ENCODE results near the gene FMN1. TPM values are rescaled to one million over a fixed set of nuclear protein-coding genes. Genes with fewer than 3 reads are reported as not detected.

Gene FMN1
- polyA plus RNA-seq, 1 donor from 2014 or later: 0.40 TPM

GRCh38 chr15:33132722-33133345 is 61.7 kb downstream of the FMN1 start:
- Histone ChIP-seq H3K36me3 (ENCODE audit: insufficient read depth, low read length) (no peaks in the 10 kb centered on the region), H3K27me3 (ENCODE audit: insufficient read depth, low read depth, low read length) (no peaks in the 10 kb centered on the region), H3F3A (ENCODE audit: insufficient read depth, low read length, poor library complexity, severe bottlenecking) (no peaks in the 10 kb centered on the region), H2AFZ (ENCODE audit: low read depth, low read length) (no peak overlapping the region), H4K20me1 (ENCODE audit: insufficient read depth) (no peaks in the 10 kb centered on the region), H3K9me2 (ENCODE audit: insufficient read depth, low read length) (no peaks in the 10 kb centered on the region), H3K27ac (ENCODE audit: low read length) (no peak overlapping the region), H3K9ac (ENCODE audit: low read length) (no peak overlapping the region), H3K9me3 (ENCODE audit: low read length) (no peaks in the 10 kb centered on the region), H3K79me2 (replicated peaks; ENCODE audit: insufficient read depth, low read length) (no peaks in the 10 kb centered on the region), H3K4me3 (ENCODE audit: low read length) (no peak overlapping the region), H3K4me2 (ENCODE audit: low read length) (no peak overlapping the region)
- no peak for TF ChIP-seq POLR2AphosphoS5 (IDR thresholded peaks at IDR 0.05)
- TF ChIP-seq MXI1 (conservative IDR thresholded peaks at IDR 0.05; ENCODE audit: poor library complexity, severe bottlenecking): no peak
- peak; percentile 59 for TF ChIP-seq CTCF (IDR thresholded peaks at IDR 0.05; ENCODE audit: poor library complexity, severe bottlenecking)
- TF ChIP-seq REST (IDR thresholded peaks at IDR 0.05; ENCODE audit: borderline replicate concordance): no peak
- peak; percentile 56 for TF ChIP-seq SMC3 (conservative IDR thresholded peaks at IDR 0.05; ENCODE audit: poor library complexity)
- no peak for TF ChIP-seq TAF1 (IDR thresholded peaks at IDR 0.05; ENCODE audit: low read depth)
- peak; percentile 66 for TF ChIP-seq RAD21 (conservative IDR thresholded peaks at IDR 0.05)

- no peak for TF ChIP-seq TAF1 (IDR thresholded peaks at IDR 0.05; ENCODE audit: low read depth)
- TF ChIP-seq RAD21 (conservative IDR thresholded peaks at IDR 0.05): no peak
- TF ChIP-seq SMC3 (conservative IDR thresholded peaks at IDR 0.05; ENCODE audit: poor library complexity): no peak
- TF ChIP-seq MXI1 (conservative IDR thresholded peaks at IDR 0.05; ENCODE audit: poor library complexity, severe bottlenecking): no peak
- H3K4me2 ChIP-seq (ENCODE audit: low read length): no peak overlapping the region
- H4K20me1 ChIP-seq (ENCODE audit: insufficient read depth): no peaks in the 10 kb centered on the region
- H3K27ac ChIP-seq (ENCODE audit: low read length): no peak overlapping the region
- no peaks in the 10 kb centered on the region for H3K9me2 ChIP-seq (ENCODE audit: insufficient read depth, low read length)
- H3F3A ChIP-seq (ENCODE audit: insufficient read depth, low read length, poor library complexity, severe bottlenecking): no peaks in the 10 kb centered on the region
- no peak overlapping the region for H3K9ac ChIP-seq (ENCODE audit: low read length)
- H3K79me2 ChIP-seq (replicated peaks; ENCODE audit: insufficient read depth, low read length): no peaks in the 10 kb centered on the region
- no peak overlapping the region for H2AFZ ChIP-seq (ENCODE audit: low read depth, low read length)
- no peaks in the 10 kb centered on the region for H3K27me3 ChIP-seq (ENCODE audit: insufficient read depth, low read depth, low read length)
- no peaks in the 10 kb centered on the region for H3K9me3 ChIP-seq (ENCODE audit: low read length)
- no peaks in the 10 kb centered on the region for H3K36me3 ChIP-seq (ENCODE audit: insufficient read depth, low read length)
- H3K4me3 ChIP-seq (ENCODE audit: low read length): no peak overlapping the region
Measured at GRCh38 chr15:33132233-33132580, 62.3 kb downstream of the FMN1 start.

- H3K9me3 ChIP-seq (ENCODE audit: low read length): no peaks in the 10 kb centered on the region
- TF ChIP-seq POLR2AphosphoS5 (IDR thresholded peaks at IDR 0.05): peak; percentile 63
- TF ChIP-seq EP300 (conservative IDR thresholded peaks at IDR 0.05; ENCODE audit: poor library complexity, severe bottlenecking): no peak
- H3K9ac ChIP-seq (ENCODE audit: low read length): no peak overlapping the region
- no peaks in the 10 kb centered on the region for H4K20me1 ChIP-seq (ENCODE audit: insufficient read depth)
- no peaks in the 10 kb centered on the region for H3K27me3 ChIP-seq (ENCODE audit: insufficient read depth, low read depth, low read length)
- no peak overlapping the region for H2AFZ ChIP-seq (ENCODE audit: low read depth, low read length)
- H3K4me3 ChIP-seq (ENCODE audit: low read length): no peak overlapping the region
- no peaks in the 10 kb centered on the region for H3F3A ChIP-seq (ENCODE audit: insufficient read depth, low read length, poor library complexity, severe bottlenecking)
- H3K79me2 ChIP-seq (replicated peaks; ENCODE audit: insufficient read depth, low read length): no peaks in the 10 kb centered on the region
- no peaks in the 10 kb centered on the region for H3K9me2 ChIP-seq (ENCODE audit: insufficient read depth, low read length)
- no peaks in the 10 kb centered on the region for H3K36me3 ChIP-seq (ENCODE audit: insufficient read depth, low read length)
- H3K27ac ChIP-seq (ENCODE audit: low read length): no peak overlapping the region
- no peak overlapping the region for H3K4me2 ChIP-seq (ENCODE audit: low read length)
Measured at GRCh38 chr15:33131552-33132232, 62.8 kb downstream of the FMN1 start.
